22Rv1 (cell line): ENCODE data around the gene HBP1.

Experiments used
- CTCF ChIP-seq: fragments of 450-650 bp; IDR thresholded peaks from 2 replicates; pipeline ENCODE4 v1.5.1; 2017; ENCODE audit warnings: mild to moderate bottlenecking
- ZFX ChIP-seq: fragments of 450-650 bp; IDR thresholded peaks from 2 replicates; pipeline ENCODE4 v1.6.1; 2017; ENCODE audit warnings: antibody characterized with exemption, borderline replicate concordance

DNA sequence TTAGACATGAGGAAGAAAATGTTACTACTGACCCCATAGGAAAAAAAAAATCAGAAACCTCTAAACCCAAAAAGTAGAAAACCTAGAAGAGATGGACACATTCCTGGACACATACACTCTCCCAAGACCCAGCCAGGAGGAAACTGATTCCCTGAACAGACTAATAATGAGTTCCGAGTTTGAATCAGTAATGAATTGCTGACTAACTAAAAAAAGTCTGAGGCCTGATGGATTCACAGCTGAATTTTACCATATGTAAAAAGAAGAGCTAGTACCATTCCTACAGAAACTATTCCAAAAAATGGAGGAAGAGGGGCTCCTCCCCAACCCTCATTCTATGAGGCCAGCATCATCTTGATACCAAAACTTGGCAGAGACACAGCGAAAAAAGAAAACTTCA, 75.8 kb downstream of the HBP1 start:
- no peak for TF ChIP-seq CTCF
- no peak for TF ChIP-seq ZFX
